ENCODE data around the gene BSPRY.
A peak's percentile ranks its signal among the peaks of the same experiment; 100 is the strongest.
"Not testable (repeated sequence)": the region's sequence is repeated elsewhere in the genome, so short reads cannot be mapped to it uniquely, and the experiment has no call there.

The BSPRY gene

DNA sequence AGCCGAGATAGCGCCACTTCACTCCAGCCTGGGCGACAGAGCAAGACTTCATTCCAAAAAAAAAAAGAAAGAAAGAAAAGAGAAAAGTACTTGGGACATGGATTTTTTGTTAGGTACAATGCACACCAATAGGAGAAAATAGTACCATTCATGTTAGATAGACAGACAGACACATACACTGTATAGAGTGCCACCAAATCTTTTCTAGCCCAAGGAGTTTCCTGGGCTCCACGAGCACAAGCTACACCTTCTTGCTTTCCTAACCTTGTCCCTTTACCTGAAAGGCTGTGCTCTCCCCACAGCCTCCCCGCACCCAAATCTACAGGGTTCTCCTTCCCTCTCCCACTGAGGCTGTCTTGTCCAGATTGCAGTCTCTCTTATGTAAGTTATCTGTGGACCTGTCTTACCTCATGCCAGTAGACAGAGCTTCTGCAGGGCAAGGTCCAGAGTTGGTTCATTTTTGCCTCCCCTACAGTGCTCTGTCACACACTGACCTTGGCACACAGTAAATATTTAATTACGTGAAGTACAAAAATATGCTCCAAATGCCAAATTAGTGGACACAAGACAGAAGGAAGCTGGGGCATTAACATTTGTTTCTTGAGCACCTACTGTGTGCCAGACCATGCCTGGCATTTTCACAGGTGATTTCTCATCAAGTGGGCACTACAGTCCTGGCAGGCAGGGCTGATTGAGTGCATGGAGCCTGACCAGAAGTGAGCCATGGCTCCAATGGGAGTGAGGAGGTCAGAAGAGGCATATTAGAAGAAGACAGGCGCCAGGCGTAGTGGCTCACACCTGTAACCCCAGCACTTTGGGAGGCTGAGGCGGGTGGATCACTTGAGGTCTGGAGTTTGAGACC lies 45.9 kb downstream of the BSPRY start:
- DNase-seq = no peak

DNA sequence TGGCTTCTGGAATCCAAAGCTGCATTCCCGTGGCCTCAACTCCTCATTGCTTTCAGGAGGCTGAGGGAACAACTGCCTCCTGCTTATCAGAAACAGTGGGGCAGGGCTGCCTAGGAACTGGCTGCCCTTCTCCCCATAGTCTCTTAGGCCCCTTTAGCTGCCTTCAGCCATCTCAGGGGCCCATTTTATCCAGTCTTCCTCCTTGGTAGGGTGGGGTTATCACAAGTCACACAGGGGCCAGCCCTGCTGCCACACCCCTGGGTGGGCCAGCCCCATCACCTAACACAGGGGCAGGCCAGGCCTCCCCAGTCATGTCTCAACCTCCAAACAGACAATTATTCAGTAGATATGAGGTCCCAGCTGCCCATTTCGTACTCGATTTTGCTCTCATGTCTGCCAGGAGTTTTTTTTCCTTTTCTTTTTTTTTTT lies 47.9 kb downstream of the BSPRY start:
- no peak for DNase-seq

DNA sequence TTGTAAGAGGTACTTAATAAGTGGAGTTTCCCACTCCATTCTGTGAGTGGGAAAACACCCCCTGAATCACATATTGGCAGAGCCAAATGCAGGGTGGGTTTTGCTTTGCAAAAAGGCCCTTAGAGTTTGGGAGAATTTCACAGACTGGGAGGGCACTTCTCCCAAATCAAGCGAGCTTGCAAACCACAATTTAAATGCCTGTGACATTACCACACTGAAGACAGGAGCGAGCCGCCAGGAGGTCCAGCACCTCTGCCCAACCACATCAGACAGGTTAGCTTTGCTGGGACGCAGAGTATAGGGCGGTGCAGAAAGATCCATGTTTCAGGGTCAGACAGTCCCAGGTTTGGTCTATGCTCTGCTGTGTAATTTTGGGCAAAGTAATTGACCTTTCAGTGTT lies 49.5 kb downstream of the BSPRY start:
- no peak for DNase-seq

DNA sequence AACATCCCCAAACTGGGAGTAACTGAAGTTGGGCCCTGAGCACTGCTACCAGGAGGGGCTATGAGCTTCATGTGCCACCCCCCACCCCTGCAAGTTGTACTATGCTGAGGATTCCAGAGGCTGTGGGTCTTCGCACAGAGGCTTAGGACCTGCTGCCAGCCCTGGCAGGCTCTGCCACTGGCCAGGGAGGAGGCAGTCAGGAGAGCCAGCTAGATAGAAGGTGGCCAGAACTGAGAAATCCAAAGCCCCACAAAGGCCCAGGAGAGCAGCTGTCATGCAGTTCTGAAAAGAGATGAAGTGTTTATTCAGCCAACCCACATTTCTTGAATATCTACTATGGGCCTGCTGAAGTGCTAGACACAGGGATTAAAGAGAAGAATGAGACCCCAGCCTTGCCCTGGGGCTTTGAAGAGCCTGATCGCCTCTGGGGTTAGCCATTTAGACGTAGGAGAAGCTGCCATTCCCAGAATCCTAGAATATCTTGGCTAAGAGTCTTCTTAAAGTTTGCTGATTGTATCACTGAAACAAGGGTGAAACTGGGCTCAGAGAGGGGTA lies 50.4 kb downstream of the BSPRY start:
- DNase-seq = no peak

GRCh38 chr9:113401027-113401792 lies 51.9 kb downstream of the BSPRY start, which contains the start of gene ALAD:
Gene ALAD, minus strand, starts transcription at chr9:113401284. Its CDS starts 7,725 bp downstream, at chr9:113393559.
- DNase-seq = peak; percentile 98

DNA sequence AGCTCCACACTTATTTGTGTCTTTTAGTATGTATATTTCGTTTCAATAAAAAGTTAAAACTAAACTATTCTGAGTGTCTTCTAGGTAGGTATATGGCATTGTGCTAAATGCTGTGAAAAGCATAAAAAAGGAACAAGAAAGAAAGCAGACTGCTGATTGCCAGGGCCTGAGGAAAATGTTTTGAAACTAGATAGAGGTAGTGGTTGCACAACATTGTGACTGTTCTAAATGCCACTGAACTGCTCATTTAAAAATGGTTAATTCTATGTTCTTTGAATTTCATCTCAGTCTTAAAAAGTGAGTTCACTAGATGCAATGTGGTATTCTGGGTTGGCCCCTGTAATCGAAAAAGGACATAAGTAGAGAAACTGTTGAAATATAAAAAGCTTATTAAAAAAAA lies 54.3 kb downstream of the BSPRY start:
- no peak for DNase-seq

DNA sequence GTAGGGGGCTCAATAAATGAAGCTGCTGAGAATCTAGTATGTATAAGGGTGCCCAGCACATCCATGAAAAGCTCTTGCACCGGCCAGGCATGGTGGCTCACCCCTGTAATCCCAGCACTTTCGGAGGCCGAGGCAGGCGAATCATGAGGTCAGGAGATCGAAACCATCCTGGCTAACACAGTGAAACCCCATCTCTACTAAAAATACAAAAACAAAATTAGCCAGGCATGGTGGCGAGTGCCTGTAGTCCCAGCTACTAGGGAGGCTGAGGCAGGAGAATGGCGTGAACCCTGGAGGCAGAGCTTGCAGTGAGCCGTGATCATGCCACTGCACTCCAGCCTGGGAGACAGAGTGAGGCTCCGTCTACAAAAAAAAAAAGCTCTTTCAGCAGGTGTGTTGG lies 57.0 kb downstream of the BSPRY start:
- DNase-seq = not testable (repeated sequence)

DNA sequence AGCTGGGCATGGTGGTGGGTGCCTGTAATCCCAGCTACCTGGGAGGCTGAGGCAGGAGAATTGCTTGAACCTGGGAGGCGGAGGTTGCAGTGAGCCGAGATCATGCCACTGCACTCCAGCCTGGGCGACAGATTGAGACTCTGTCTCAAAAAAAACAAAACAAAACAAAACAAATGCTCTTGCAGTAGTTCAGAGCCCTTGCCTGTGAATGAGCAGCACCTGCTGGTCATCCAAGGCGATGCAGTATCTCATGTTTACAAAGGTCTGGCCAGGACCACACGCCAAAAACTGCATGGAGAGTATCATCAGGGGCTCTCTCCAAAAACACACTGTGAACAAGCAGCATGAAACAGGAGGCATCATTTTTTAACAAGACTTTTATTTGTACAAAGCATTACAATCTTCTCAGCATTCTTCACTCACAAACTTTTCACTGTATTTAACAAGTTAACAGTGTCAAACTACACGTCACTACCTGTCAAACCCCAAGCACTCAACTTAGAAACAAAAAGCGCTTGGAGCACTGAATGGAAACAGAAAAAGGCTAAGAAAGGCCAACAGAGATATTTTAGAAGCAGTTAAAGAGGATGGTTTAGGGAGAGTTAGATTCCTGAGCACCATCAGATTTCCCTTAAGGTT lies 57.7 kb downstream of the BSPRY start:
- DNase-seq = peak; percentile 59

DNA sequence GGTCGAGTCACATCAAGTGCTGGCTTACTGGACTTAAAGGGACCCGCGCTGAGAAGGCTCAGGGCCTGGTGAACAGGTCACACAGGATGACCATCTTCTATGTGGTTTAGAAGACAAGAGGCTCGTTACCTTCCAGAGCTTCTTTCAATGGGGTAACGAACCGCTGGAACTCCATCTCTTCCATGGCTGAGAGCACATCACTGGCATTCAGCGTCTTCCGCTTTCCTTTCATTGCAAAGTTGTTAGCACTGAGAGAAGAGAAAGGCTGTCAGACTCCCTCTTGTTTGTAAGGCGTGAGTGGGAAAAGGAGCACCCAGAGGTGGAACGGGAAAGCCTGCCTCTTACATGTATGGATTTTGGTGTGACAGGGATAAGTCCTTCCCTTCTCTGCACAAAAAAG lies 60.1 kb downstream of the BSPRY start:
- no peak for DNase-seq

DNA sequence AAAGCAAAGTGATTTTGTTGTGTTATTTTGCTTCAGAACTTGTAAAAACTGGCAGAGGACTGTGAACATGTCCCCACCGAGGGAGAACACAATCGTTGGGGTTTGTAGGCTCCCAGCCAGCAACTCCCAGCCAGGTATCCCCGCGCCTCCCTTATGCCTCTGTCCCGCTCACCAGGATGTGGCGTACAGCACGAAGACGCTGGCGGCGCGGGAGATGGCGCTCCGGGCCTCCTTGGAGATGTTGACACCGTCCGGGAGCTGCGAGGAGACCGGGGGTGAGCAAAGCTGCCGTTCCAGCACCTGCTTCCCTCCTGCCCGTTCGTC lies 60.5 kb downstream of the BSPRY start:
- no peak for DNase-seq

- DNase-seq = peak; percentile 96
These were observed 61.0 kb downstream of the BSPRY start, which contains the start of the genes C9orf43 and POLE3 for GRCh38 chr9:113410207-113410864. Gene C9orf43, plus strand, starts transcription at chr9:113410747. Its CDS starts 2,747 bp downstream, at chr9:113413494. Gene POLE3, minus strand, starts transcription at chr9:113410675. Its CDS starts 382 bp downstream, at chr9:113410293.

GRCh38 chr9:113416149-113416721 lies 66.9 kb downstream of the BSPRY start:
- no peak for DNase-seq

DNA sequence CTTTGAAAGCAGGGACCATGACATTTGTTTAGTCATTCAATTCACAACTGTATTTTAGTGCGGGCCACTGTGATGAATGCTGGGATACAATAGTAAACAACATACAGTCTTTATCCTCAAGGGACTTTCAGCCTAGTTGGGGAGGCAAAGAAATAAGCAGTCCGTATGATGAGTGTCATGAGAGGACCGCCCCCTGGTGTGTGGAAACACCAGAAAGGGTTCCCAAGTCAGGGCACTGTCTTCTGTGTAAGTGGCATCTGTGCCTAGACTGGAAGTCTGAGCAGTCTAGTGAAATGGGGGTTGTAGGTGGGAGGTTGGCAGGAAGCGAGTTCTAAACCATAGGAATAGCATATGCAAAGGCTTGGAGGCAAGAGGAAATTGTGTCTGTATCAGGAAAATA lies 68.0 kb downstream of the BSPRY start:
- DNase-seq = no peak
